ENCODE data around the gene TRIM37.

The TRIM37 gene

GRCh38 chr17:59124665-59125064 lies 18.0 kb upstream of the TRIM37 start:
- Histone ChIP-seq H4K20me1 (ENCODE audit: low read depth, low read length) (peaks cover 4% of the 10 kb centered on the region; the same call in 1 of the 2 replicates), H2AFZ (ENCODE audit: low read depth, low read length, severe bottlenecking) (no peak overlapping the region), H3K9ac (ENCODE audit: low read length) (no peak overlapping the region), H3K79me2 (ENCODE audit: insufficient read depth, low read length) (peaks cover 48% of the 10 kb centered on the region), H3K9me3 (ENCODE audit: insufficient read depth, low read length) (no peaks in the 10 kb centered on the region), H3K27me3 (ENCODE audit: low read length) (no peaks in the 10 kb centered on the region), H3F3A (ENCODE audit: insufficient read depth) (0 out of 2 replicates have a peak, but pooled peaks cover 4% of the 10 kb centered on the region), H3K4me3 (ENCODE audit: insufficient read depth, low read length, poor library complexity, severe bottlenecking) (no peak overlapping the region), H3K9me2 (replicated peaks; ENCODE audit: insufficient read depth, low read length) (no peaks in the 10 kb centered on the region), H3K36me3 (ENCODE audit: low read length) (peaks cover 16% of the 10 kb centered on the region; the same call in 1 of the 2 replicates), H3K4me2 (ENCODE audit: low read depth, low read length, poor library complexity, severe bottlenecking) (no peak overlapping the region), H3K27ac (ENCODE audit: low read depth, low read length) (no peak overlapping the region)
- no peak for TF ChIP-seq EZH2phosphoT487 (conservative IDR thresholded peaks at IDR 0.05; ENCODE audit: low read length)
- TF ChIP-seq CTCF (IDR thresholded peaks at IDR 0.05; ENCODE audit: insufficient read depth, low read length, poor library complexity, severe bottlenecking), result no peak

- Histone ChIP-seq H3K9me2 (replicated peaks; ENCODE audit: insufficient read depth, low read length) (no peaks in the 10 kb centered on the region), H3K27me3 (ENCODE audit: low read length) (no peaks in the 10 kb centered on the region), H3K9ac (ENCODE audit: low read length) (no peak overlapping the region), H3K4me2 (ENCODE audit: low read depth, low read length, poor library complexity, severe bottlenecking) (no peak overlapping the region), H2AFZ (ENCODE audit: low read depth, low read length, severe bottlenecking) (no peak overlapping the region), H3K36me3 (ENCODE audit: low read length) (peaks cover 24% of the 10 kb centered on the region; the same call in 1 of the 2 replicates), H3K9me3 (ENCODE audit: insufficient read depth, low read length) (no peaks in the 10 kb centered on the region), H3K27ac (ENCODE audit: low read depth, low read length) (no peak overlapping the region), H3F3A (ENCODE audit: insufficient read depth) (peaks cover 17% of the 10 kb centered on the region; the same call in 1 of the 2 replicates), H3K4me3 (ENCODE audit: insufficient read depth, low read length, poor library complexity, severe bottlenecking) (no peak overlapping the region), H3K79me2 (ENCODE audit: insufficient read depth, low read length) (peaks cover 47% of the 10 kb centered on the region), H4K20me1 (ENCODE audit: low read depth, low read length) (peaks cover 9% of the 10 kb centered on the region; the same call in 1 of the 2 replicates)
- no peak for TF ChIP-seq EZH2phosphoT487 (conservative IDR thresholded peaks at IDR 0.05; ENCODE audit: low read length)
- TF ChIP-seq CTCF (IDR thresholded peaks at IDR 0.05; ENCODE audit: insufficient read depth, low read length, poor library complexity, severe bottlenecking), result no peak
These were observed 15.3 kb upstream of the TRIM37 start for GRCh38 chr17:59121901-59122480.

GRCh38 chr17:59115474-59115873 lies 8.8 kb upstream of the TRIM37 start:
- Histone ChIP-seq H4K20me1 (ENCODE audit: low read depth, low read length) (0 out of 2 replicates have a peak, but pooled peaks cover 6% of the 10 kb centered on the region), H3K9me2 (replicated peaks; ENCODE audit: insufficient read depth, low read length) (no peaks in the 10 kb centered on the region), H3F3A (ENCODE audit: insufficient read depth) (peaks cover 36% of the 10 kb centered on the region), H3K9ac (ENCODE audit: low read length) (no peak overlapping the region), H3K4me3 (ENCODE audit: insufficient read depth, low read length, poor library complexity, severe bottlenecking) (no peak overlapping the region), H3K27ac (ENCODE audit: low read depth, low read length) (no peak overlapping the region), H3K27me3 (ENCODE audit: low read length) (no peaks in the 10 kb centered on the region), H3K9me3 (ENCODE audit: insufficient read depth, low read length) (no peaks in the 10 kb centered on the region), H2AFZ (ENCODE audit: low read depth, low read length, severe bottlenecking) (no peak overlapping the region), H3K79me2 (ENCODE audit: insufficient read depth, low read length) (peaks cover 42% of the 10 kb centered on the region; the same call in 1 of the 2 replicates), H3K4me2 (ENCODE audit: low read depth, low read length, poor library complexity, severe bottlenecking) (no peak overlapping the region), H3K36me3 (ENCODE audit: low read length) (peaks cover 35% of the 10 kb centered on the region)
- TF ChIP-seq EZH2phosphoT487 (conservative IDR thresholded peaks at IDR 0.05; ENCODE audit: low read length) (no peak), CTCF (IDR thresholded peaks at IDR 0.05; ENCODE audit: insufficient read depth, low read length, poor library complexity, severe bottlenecking) (no peak)

All from SU-DHL-6 (cell line).